NCI-H526 (cell line): ENCODE data around the gene GPR78.
"Not testable (repeated sequence)": the region's sequence is repeated elsewhere in the genome, so short reads cannot be mapped to it uniquely, and the experiment has no call there.

Experiments used
- DNase-seq, 2 experiments: peaks; one replicate each; lab custom pipeline; 2025; lab: John Stamatoyannopoulos, UW

The GPR78 gene

DNA sequence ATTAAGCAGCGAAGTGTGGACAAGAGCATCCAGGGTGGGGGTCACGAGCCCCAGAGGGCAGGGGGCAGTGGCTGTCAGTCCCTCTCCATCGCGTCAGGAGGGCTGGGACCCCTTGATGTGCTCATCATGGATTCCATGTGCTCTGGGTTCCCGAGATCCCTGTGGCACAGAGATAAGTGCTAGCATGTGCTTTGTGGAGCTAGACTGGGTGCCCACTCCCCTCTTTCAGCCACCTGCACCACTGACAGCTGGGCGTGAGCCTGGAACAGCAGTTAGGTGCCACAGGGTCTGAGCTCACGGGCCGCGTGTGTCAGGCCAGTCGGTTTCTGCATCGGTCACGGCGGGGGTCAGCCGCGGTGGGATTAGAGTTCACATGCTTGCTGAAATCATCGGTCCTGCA is 36.6 kb downstream of the GPR78 start:
- DNase-seq: no peak

- no peak for DNase-seq
These were observed 37.4 kb downstream of the GPR78 start for GRCh38 chr4:8617486-8618040.

- DNase-seq: no peak
These were observed 38.2 kb downstream of the GPR78 start for GRCh38 chr4:8618421-8618820.

- DNase-seq: no peak
These were observed 38.9 kb downstream of the GPR78 start for GRCh38 chr4:8618961-8619720.

GRCh38 chr4:8621135-8621534 is 40.9 kb downstream of the GPR78 start:
- not testable (repeated sequence) for DNase-seq

GRCh38 chr4:8624601-8625272 is 44.5 kb downstream of the GPR78 start:
- DNase-seq: not testable (repeated sequence)

DNA sequence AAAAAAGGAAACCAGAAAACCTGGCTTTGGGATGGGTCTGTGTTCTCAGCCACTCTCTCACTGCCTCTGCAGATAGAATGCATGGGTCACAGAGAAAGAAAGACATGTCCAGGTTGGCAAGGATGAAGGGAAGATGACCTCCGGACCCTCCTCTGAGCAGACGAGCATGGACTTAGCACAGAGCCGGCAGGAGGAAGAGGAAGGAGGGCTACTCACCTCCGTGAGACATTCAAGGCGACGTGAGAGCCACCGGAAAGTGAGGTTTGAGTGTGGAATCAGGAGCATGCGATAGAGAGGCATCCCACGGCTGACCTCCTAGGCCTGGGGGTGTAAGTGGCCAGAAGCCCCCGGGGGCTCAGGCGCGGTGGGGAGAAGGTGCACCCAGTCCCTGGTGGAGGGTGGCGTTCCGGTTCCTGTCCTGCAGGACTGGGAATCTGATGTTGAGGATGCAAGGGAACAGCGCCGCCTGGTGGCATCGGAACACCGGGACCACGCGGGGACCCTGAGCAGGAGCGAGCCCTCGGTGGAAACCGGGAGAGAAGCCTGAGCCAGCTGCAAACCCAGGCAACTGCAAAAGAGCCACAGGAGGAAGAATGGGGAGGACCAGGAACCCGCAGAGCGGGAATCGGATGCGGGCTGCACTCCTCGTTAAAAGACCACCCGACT is 50.2 kb downstream of the GPR78 start:
- not testable (repeated sequence) for DNase-seq

GRCh38 chr4:8631896-8632295 is 51.7 kb downstream of the GPR78 start:
- DNase-seq: not testable (repeated sequence)

GRCh38 chr4:8634773-8635172 is 54.6 kb downstream of the GPR78 start:
- DNase-seq: not testable (repeated sequence)

DNA sequence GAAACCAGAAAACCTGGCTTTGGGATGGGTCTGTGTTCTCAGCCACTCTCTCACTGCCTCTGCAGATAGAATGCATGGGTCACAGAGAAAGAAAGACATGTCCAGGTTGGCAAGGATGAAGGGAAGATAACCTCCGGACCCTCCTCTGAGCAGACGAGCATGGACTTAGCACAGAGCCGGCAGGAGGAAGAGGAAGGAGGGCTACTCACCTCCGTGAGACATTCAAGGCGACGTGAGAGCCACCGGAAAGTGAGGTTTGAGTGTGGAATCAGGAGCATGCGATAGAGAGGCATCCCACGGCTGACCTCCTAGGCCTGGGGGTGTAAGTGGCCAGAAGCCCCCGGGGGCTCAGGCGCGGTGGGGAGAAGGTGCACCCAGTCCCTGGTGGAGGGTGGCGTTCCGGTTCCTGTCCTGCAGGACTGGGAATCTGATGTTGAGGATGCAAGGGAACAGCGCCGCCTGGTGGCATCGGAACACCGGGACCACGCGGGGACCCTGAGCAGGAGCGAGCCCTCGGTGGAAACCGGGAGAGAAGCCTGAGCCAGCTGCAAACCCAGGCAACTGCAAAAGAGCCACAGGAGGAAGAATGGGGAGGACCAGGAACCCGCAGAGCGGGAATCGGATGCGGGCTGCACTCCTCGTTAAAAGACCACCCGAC is 55.8 kb downstream of the GPR78 start:
- DNase-seq: not testable (repeated sequence)
